Glutamatergic neuron (in vitro differentiated cells): Measurements from ENCODE around the gene SLTM. TPM values are rescaled to one million over a fixed set of nuclear protein-coding genes. Genes with fewer than 3 reads are reported as not detected.
"Not testable (repeated sequence)": the region's sequence is repeated elsewhere in the genome, so short reads cannot be mapped to it uniquely, and the experiment has no call there.

ENCODE experiments used
- DNase-seq: peaks from one replicate; pipeline ENCODE4 v3.0.0; 2022
- H3K27ac Mint-ChIP-seq: one replicate; pipeline ENCODE4 v1.8.0; 2020; ENCODE audit warnings: mild to moderate bottlenecking, mixed read lengths, inconsistent platforms; ENCODE audit not compliant: unreplicated experiment
- H3K27me3 Mint-ChIP-seq: one replicate; pipeline ENCODE4 v1.8.0; 2020; ENCODE audit warnings: mild to moderate bottlenecking, moderate library complexity, mixed read lengths, inconsistent platforms; ENCODE audit not compliant: unreplicated experiment
- H3K36me3 Mint-ChIP-seq: one replicate; pipeline ENCODE4 v1.8.0; 2020; ENCODE audit warnings: mild to moderate bottlenecking, mixed read lengths, inconsistent platforms; ENCODE audit not compliant: unreplicated experiment
- H3K4me1 Mint-ChIP-seq: one replicate; pipeline ENCODE4 v1.8.0; 2020; ENCODE audit warnings: mild to moderate bottlenecking, low read depth, mixed read lengths, inconsistent platforms; ENCODE audit not compliant: unreplicated experiment
- H3K4me3 Mint-ChIP-seq: one replicate; pipeline ENCODE4 v1.8.0; 2020; ENCODE audit warnings: mild to moderate bottlenecking, mixed read lengths, inconsistent platforms; ENCODE audit not compliant: unreplicated experiment
- H3K9me3 Mint-ChIP-seq: one replicate; pipeline ENCODE4 v1.8.0; 2020; ENCODE audit warnings: mild to moderate bottlenecking, moderate library complexity, mixed read lengths, inconsistent platforms; ENCODE audit not compliant: unreplicated experiment
- total RNA-seq: library from RNA; stranded (reverse); fragmentation: NEBNext Ultra II Directional; extraction: Animal tissue kit (Norgen Biotek cat#: 25700); gene quantifications from one replicate; pipeline ENCODE4 v1.2.1, GENCODE V29; 2021; ENCODE audit not compliant: unreplicated experiment
- TF ChIP-seq, protein P1 (sequence below): fragments of 200-600 bp; sonication (generic); IDR thresholded peaks from one replicate; pipeline ENCODE4 v1.5.0; 2021; ENCODE audit not compliant: partially characterized antibody, unreplicated experiment

SLTM gene
- total RNA-seq, 1 donor from 2014 or later = 76.7 TPM

DNA sequence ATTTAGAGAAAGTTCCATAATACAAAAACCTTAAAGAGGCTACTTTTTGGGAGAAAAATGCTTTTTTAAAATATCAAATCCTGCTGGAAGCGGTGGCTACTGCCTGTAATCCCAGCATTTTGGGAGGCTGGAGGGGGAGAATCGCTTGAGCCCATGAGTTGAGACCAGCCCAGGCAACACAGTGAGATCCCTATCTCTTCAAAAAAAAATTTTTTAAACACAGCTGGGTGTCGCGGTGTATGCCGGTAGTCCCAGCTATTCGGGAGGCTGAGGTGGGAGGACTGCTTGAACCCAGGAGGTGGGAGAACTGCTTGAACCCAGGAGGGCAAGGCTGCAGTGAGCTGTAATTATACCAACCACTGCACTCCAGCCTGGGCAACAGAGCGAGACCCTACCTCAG lies 14.2 kb downstream of the SLTM start:
- H3K9me3 Mint-ChIP-seq = peaks cover 1% of the 10 kb centered on the region
- H3K27ac Mint-ChIP-seq = no peak overlapping the region
- TF ChIP-seq, protein P1, sequence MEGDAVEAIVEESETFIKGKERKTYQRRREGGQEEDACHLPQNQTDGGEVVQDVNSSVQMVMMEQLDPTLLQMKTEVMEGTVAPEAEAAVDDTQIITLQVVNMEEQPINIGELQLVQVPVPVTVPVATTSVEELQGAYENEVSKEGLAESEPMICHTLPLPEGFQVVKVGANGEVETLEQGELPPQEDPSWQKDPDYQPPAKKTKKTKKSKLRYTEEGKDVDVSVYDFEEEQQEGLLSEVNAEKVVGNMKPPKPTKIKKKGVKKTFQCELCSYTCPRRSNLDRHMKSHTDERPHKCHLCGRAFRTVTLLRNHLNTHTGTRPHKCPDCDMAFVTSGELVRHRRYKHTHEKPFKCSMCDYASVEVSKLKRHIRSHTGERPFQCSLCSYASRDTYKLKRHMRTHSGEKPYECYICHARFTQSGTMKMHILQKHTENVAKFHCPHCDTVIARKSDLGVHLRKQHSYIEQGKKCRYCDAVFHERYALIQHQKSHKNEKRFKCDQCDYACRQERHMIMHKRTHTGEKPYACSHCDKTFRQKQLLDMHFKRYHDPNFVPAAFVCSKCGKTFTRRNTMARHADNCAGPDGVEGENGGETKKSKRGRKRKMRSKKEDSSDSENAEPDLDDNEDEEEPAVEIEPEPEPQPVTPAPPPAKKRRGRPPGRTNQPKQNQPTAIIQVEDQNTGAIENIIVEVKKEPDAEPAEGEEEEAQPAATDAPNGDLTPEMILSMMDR = no peak
- no peaks in the 10 kb centered on the region for H3K4me1 Mint-ChIP-seq
- H3K27me3 Mint-ChIP-seq = no peaks in the 10 kb centered on the region
- DNase-seq = no peak
- no peak overlapping the region for H3K4me3 Mint-ChIP-seq
- no peaks in the 10 kb centered on the region for H3K36me3 Mint-ChIP-seq

DNA sequence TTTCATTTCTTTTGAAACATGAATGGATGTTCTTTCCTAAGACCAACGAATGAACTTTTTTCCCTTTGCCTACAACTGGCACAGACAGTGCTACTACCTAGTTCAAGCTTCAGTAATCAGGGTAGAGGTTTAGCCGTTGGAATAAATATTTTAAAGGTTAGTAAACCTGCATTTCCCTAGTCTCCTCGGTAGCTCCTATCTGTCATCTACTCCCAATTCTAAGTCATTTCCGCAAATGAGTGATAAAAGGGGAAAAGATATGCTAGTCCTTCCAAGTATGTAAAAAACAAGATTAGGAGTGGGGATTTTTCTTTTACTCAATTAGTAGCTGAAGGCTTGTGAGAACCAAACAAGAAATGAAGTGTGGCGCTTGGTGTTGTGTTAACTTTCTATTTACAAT lies 15.2 kb downstream of the SLTM start:
- no peak for DNase-seq
- H3K4me1 Mint-ChIP-seq = no peaks in the 10 kb centered on the region
- no peaks in the 10 kb centered on the region for H3K27me3 Mint-ChIP-seq
- TF ChIP-seq, protein P1 = no peak
- H3K4me3 Mint-ChIP-seq = no peak overlapping the region
- no peaks in the 10 kb centered on the region for H3K36me3 Mint-ChIP-seq
- no peak overlapping the region for H3K27ac Mint-ChIP-seq
- peaks cover 1% of the 10 kb centered on the region for H3K9me3 Mint-ChIP-seq

DNA sequence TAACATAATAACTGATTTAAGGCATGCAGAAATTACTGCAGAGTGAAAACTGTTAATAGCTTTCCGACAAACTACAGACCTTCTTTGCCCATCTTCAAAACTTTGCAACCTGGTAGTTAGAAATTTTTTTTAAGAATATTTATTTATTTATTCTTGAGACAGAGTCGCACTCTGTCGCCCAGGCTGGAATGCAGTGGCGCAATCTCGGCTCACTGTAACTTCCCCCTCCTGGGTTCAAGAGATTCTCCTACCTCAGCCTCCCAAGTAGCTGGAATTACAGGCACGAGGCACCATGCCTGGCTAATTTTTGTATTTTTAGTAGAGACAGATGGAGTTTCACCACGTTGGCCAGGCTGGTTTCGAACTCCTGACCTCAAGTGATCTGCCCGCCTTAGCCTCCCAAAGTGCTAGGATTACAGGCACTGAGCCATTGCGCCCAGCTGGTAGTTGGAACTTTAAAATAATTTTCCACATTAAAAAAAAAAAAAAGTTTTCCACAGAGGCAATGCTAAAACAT lies 15.8 kb downstream of the SLTM start:
- not testable (repeated sequence) for H3K27ac Mint-ChIP-seq, H3K27me3 Mint-ChIP-seq, H3K4me1 Mint-ChIP-seq, H3K4me3 Mint-ChIP-seq, H3K9me3 Mint-ChIP-seq, DNase-seq, H3K36me3 Mint-ChIP-seq

DNA sequence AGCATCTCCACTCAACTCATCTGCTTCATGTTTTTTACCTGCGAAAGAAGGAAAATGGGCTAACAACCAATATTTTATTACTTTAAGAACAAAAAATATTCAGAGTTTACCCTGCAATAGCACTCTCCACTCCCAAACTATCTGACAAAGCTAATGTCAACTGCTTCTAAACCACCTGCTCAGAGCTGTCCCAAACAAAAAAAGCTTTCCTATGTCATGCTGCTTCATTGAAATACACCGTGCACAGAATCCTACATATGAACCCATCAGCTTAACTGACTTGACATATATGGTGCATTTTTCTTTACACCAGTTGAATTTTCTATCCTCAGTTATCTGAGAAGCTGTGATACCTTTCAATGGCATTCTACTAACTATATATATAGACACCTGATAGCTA lies 16.5 kb downstream of the SLTM start:
- Mint-ChIP-seq H3K4me3 (no peak overlapping the region), H3K9me3 (peaks cover 1% of the 10 kb centered on the region), H3K27ac (no peak overlapping the region), H3K27me3 (no peaks in the 10 kb centered on the region), H3K36me3 (no peaks in the 10 kb centered on the region), H3K4me1 (no peaks in the 10 kb centered on the region)
- no peak for DNase-seq
- TF ChIP-seq, protein P1 = no peak

DNA sequence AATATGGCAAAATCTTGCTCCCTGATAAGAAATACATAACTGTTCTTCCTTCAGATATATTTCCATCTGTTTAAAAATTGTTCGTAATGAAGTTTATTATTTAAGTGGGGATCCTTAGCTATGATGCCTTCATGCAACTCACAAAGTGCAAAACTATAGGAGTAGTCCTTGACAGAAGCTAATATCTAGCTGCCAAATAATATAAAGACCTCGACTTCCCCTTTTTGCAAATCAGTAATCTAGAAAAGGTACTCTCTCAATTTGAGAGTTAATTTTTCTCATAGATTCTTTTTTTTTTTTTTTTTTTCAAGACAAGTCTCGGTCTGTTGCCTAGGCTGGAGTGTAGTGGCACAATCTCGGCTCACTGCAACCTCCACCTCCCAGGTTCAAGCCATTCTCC lies 23.0 kb downstream of the SLTM start:
- no peak for DNase-seq
- Mint-ChIP-seq H3K36me3 (no peaks in the 10 kb centered on the region), H3K27me3 (no peaks in the 10 kb centered on the region), H3K9me3 (no peaks in the 10 kb centered on the region), H3K4me1 (no peaks in the 10 kb centered on the region), H3K4me3 (no peak overlapping the region), H3K27ac (no peak overlapping the region)
- TF ChIP-seq, protein P1 = no peak
